Measurements from ENCODE around the gene RBFOX1. TPM values are rescaled to one million over a fixed set of nuclear protein-coding genes. Genes with fewer than 3 reads are reported as not detected.

RBFOX1 gene
- total RNA-seq, 2 experiments from 2014 or later = not detected

GRCh38 chr16:7691533-7691932 lies 358.9 kb downstream of the RBFOX1 start:
- Mint-ChIP-seq H3K27ac (no peak overlapping the region), H3K36me3 (ENCODE audit: low read depth) (no peaks in the 10 kb centered on the region), H3K9me3 (ENCODE audit: low read depth) (peaks cover 12% of the 10 kb centered on the region), H3K27me3 (no peaks in the 10 kb centered on the region), H3K4me3 (no peak overlapping the region), H3K4me1 (no peaks in the 10 kb centered on the region)
- ChIA-PET POLR2A (no interaction called here), CTCF (no interaction called here)
- no peak for ATAC-seq
- no peak for DNase-seq
- intact Hi-C loops (cut with DNase I, micrococcal nuclease) = no loop called here

GRCh38 chr16:7703672-7704071 lies 371.0 kb downstream of the RBFOX1 start:
- no peaks in the 10 kb centered on the region for H3K27me3 Mint-ChIP-seq
- no peak overlapping the region for H3K4me3 Mint-ChIP-seq
- no peak for ATAC-seq
- intact Hi-C loops (cut with DNase I, micrococcal nuclease) = no loop called here
- peaks cover 6% of the 10 kb centered on the region for H3K9me3 Mint-ChIP-seq (ENCODE audit: low read depth)
- ChIA-PET CTCF (no interaction called here), POLR2A (no interaction called here)
- no peaks in the 10 kb centered on the region for H3K36me3 Mint-ChIP-seq (ENCODE audit: low read depth)
- H3K27ac Mint-ChIP-seq = no peak overlapping the region
- DNase-seq = no peak
- no peaks in the 10 kb centered on the region for H3K4me1 Mint-ChIP-seq

GRCh38 chr16:7705885-7706284 lies 373.2 kb downstream of the RBFOX1 start:
- intact Hi-C loops (cut with DNase I, micrococcal nuclease) = no loop called here
- no peaks in the 10 kb centered on the region for H3K4me1 Mint-ChIP-seq
- CTCF ChIA-PET = no interaction called here
- POLR2A ChIA-PET = no interaction called here
- H3K9me3 Mint-ChIP-seq (ENCODE audit: low read depth) = peaks cover 1% of the 10 kb centered on the region
- DNase-seq (no peak), ATAC-seq (no peak)
- H3K4me3 Mint-ChIP-seq = no peak overlapping the region
- no peaks in the 10 kb centered on the region for H3K36me3 Mint-ChIP-seq (ENCODE audit: low read depth)
- H3K27me3 Mint-ChIP-seq = no peaks in the 10 kb centered on the region
- H3K27ac Mint-ChIP-seq = no peak overlapping the region

DNA sequence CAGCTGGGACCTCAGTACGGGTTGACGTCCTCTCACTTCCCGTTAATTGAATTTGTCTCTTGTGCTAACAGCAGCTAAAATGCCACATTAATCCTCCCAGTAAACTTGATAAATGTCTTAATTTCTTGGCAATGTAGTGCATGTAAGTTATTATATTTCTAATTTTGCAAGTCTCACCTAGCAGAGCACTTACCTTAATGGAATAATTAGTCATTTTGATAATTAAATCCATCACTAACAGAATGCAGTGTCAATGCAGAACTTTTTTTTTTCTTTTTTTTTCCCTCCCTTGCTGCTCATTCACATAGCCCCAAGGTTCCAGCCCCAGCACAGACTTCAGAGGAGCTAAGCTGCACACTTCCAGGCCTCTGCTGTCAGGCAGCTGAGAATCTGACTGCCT lies 376.5 kb downstream of the RBFOX1 start:
- POLR2A ChIA-PET = no interaction called here
- H3K4me3 Mint-ChIP-seq = no peak overlapping the region

GRCh38 chr16:7713244-7713643 lies 380.6 kb downstream of the RBFOX1 start:
- POLR2A ChIA-PET = no interaction called here
- ATAC-seq (no peak), DNase-seq (no peak)
- intact Hi-C loops (cut with DNase I, micrococcal nuclease) = no loop called here
- no peak overlapping the region for H3K4me3 Mint-ChIP-seq
- no peaks in the 10 kb centered on the region for H3K27me3 Mint-ChIP-seq
- CTCF ChIA-PET = no interaction called here
- H3K9me3 Mint-ChIP-seq (ENCODE audit: low read depth) = peaks cover 1% of the 10 kb centered on the region
- H3K36me3 Mint-ChIP-seq (ENCODE audit: low read depth) = no peaks in the 10 kb centered on the region
- no peaks in the 10 kb centered on the region for H3K4me1 Mint-ChIP-seq
- H3K27ac Mint-ChIP-seq = no peak overlapping the region

More for the DNA sequence above, 376.5 kb downstream of the RBFOX1 start:
- no peak overlapping the region for H3K27ac Mint-ChIP-seq
- H3K27me3 Mint-ChIP-seq = no peaks in the 10 kb centered on the region
- intact Hi-C loops (cut with DNase I, micrococcal nuclease) = no loop called here
- peaks cover 1% of the 10 kb centered on the region for H3K9me3 Mint-ChIP-seq (ENCODE audit: low read depth)
- ATAC-seq = no peak
- DNase-seq = no peak
- no peaks in the 10 kb centered on the region for H3K36me3 Mint-ChIP-seq (ENCODE audit: low read depth)
- CTCF ChIA-PET = interaction anchor here (0.8 kb wide), 1 partner anchor 368 kb away, joined by 5 read pairs; no protein-coding TSS in a partner anchor
- no peaks in the 10 kb centered on the region for H3K4me1 Mint-ChIP-seq

DNA sequence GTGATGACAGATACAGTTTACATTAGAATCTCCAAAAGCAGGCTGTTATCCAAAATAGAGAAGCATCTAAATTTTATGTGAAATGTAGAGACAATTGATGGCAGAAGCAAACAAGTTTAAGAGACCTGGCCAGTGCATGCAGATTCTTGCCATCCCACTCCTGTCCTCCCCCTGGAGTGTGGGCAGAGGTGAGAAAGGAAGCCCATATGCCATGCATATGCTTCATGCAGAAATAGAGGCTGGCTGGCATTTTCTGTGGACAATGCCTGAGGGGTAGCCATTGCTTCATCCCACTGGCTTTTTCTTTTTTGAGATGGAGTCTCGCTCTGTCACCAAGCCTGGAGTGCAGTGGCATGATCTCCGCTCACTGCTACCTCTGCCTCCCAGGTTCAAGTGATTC lies 382.1 kb downstream of the RBFOX1 start:
- intact Hi-C loops (cut with DNase I, micrococcal nuclease) = no loop called here
- Mint-ChIP-seq H3K27me3 (no peaks in the 10 kb centered on the region), H3K4me3 (no peak overlapping the region), H3K27ac (no peak overlapping the region), H3K36me3 (ENCODE audit: low read depth) (no peaks in the 10 kb centered on the region), H3K4me1 (no peaks in the 10 kb centered on the region), H3K9me3 (ENCODE audit: low read depth) (peaks cover 1% of the 10 kb centered on the region)
- no peak for DNase-seq
- ChIA-PET POLR2A (no interaction called here), CTCF (no interaction called here)
- ATAC-seq = no peak

DNA sequence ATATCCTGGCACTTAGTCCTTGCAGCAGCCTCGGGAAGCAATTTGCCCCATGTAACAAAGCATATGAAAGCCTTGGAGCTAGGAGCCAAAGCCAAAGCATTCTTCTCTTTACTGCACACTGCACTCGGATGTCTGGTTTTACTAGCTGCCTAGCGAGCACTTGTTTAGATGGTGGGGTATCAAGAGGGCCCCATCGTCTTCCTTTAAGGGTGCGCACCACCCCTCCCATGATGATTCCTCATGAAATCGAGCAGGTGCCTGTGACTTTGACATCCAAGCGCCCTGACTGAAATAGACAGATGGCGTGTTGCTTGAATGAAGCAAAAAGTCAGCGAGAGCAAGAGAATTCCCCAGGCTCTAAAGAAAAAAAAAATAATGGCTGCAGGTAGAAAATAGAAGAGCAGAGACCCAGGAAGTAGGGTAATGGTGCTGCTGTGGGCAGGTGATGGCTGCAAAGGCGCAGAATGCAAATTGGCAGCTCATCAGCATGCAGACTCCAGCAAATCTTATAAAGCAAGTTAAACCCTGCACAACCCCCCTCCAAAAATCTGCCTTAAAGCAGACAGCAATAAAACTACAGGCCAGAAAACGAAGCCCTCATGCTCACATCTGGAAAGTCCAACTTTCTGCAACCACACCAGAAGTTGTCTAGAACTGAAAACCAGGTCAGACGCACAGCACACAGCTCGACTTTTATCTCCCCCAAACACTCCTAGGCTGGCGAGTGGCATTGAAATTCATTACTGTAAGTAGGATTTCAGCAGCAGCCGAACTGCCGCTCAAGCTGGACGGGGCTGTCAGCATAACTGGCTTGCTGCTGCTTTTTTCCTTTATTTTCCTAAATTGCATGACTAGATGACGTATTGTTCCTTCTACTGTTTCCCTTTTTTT lies 384.3 kb downstream of the RBFOX1 start:
- H3K36me3 Mint-ChIP-seq (ENCODE audit: low read depth) = no peaks in the 10 kb centered on the region
- DNase-seq (no peak), ATAC-seq (no peak)
- intact Hi-C loops (cut with DNase I, micrococcal nuclease) = no loop called here
- no peak overlapping the region for H3K27ac Mint-ChIP-seq
- peaks cover 5% of the 10 kb centered on the region for H3K9me3 Mint-ChIP-seq (ENCODE audit: low read depth)
- H3K4me1 Mint-ChIP-seq = no peaks in the 10 kb centered on the region
- no peak overlapping the region for H3K4me3 Mint-ChIP-seq
- POLR2A ChIA-PET = no interaction called here
- CTCF ChIA-PET = interaction anchor here (0.9 to 1.1 kb wide), 2 partner anchors 402 to 442 kb away, joined by 3 to 4 read pairs; no protein-coding TSS in a partner anchor
- H3K27me3 Mint-ChIP-seq = no peaks in the 10 kb centered on the region

DNA sequence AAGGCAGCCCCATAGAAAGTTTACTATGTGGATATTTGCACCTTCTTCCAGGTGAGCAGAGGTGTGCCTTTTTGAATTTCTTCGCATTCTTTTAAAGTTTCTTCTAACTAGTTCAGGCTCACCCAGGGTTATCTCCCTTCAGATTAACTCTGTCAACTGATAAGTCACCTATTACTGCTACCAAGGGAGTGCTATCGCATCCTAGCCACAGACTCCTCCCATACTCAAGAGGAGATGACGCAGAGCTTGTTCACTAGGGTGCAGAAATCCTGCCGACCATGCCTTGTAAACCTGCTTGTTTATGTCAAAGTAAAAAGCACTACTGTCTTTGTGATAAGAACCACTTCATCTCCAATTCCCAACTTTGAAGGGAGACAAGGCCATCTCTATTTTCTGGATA lies 390.1 kb downstream of the RBFOX1 start:
- Mint-ChIP-seq H3K27me3 (no peaks in the 10 kb centered on the region), H3K27ac (no peak overlapping the region), H3K36me3 (ENCODE audit: low read depth) (no peaks in the 10 kb centered on the region), H3K9me3 (ENCODE audit: low read depth) (peaks cover 5% of the 10 kb centered on the region), H3K4me1 (no peaks in the 10 kb centered on the region), H3K4me3 (no peak overlapping the region)
- no peak for DNase-seq
- ChIA-PET POLR2A (no interaction called here), CTCF (interaction anchor here (0.6 kb wide), 1 partner anchor 1169 kb away, joined by 3 read pairs; no protein-coding TSS in a partner anchor)
- ATAC-seq = no peak
- intact Hi-C loops (cut with DNase I, micrococcal nuclease) = no loop called here

DNA sequence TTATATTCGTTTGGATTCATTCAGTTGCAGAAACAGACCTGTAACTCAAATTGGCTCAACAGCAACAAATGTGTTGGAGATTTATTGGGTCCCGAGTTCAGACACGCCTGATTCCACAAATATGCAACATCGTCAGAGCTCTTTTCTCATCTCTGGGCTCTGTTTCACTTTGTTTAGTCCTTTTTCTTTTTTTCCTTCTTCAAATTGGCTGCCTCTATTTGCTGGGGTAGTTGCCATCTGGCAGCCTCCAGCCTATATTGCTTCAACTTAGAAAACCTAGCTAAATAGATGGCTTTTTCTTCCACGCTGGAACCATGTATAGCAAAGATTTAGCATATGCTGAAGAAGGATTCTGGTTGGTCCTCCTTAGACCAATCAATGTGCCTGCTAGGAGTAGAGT lies 398.5 kb downstream of the RBFOX1 start:
- Mint-ChIP-seq H3K4me1 (no peaks in the 10 kb centered on the region), H3K27ac (no peak overlapping the region), H3K27me3 (no peaks in the 10 kb centered on the region), H3K36me3 (ENCODE audit: low read depth) (no peaks in the 10 kb centered on the region), H3K4me3 (no peak overlapping the region), H3K9me3 (ENCODE audit: low read depth) (peaks cover 6% of the 10 kb centered on the region)
- ATAC-seq = no peak
- ChIA-PET POLR2A (no interaction called here), CTCF (no interaction called here)
- no peak for DNase-seq
- intact Hi-C loops (cut with DNase I, micrococcal nuclease) = no loop called here

- Mint-ChIP-seq H3K27ac (no peak overlapping the region), H3K36me3 (ENCODE audit: low read depth) (no peaks in the 10 kb centered on the region), H3K27me3 (no peaks in the 10 kb centered on the region), H3K4me3 (no peak overlapping the region), H3K4me1 (no peaks in the 10 kb centered on the region), H3K9me3 (ENCODE audit: low read depth) (peaks cover 12% of the 10 kb centered on the region)
- no peak for DNase-seq
- ChIA-PET CTCF (no interaction called here), POLR2A (no interaction called here)
- no peak for ATAC-seq
- intact Hi-C loops (cut with DNase I, micrococcal nuclease) = no loop called here
Observed at GRCh38 chr16:7736138-7736665, 403.6 kb downstream of the RBFOX1 start.

DNA sequence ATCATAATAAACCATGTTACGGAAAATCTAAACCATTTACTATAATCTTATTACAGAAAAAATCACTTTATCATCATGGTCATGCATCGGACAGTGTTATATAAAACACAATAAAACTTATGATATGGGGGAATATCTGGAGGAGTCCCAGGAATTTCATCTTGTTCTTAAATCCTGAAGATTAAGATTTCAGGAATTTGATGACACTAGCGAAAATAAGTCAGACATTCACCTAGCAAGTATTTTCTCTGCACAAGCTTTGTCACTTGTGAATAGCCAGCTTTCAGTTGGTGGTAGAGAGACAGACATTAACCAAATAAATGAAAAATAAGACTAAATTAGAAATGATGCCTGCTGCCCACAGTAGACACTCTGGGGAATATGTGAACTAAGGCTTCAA lies 410.0 kb downstream of the RBFOX1 start:
- H3K9me3 Mint-ChIP-seq (ENCODE audit: low read depth) = peaks cover 17% of the 10 kb centered on the region
- H3K27ac Mint-ChIP-seq = no peak overlapping the region
- ATAC-seq (no peak), DNase-seq (no peak)
- no peak overlapping the region for H3K4me3 Mint-ChIP-seq
- H3K36me3 Mint-ChIP-seq (ENCODE audit: low read depth) = no peaks in the 10 kb centered on the region
- ChIA-PET POLR2A (no interaction called here), CTCF (no interaction called here)
- intact Hi-C loops (cut with DNase I, micrococcal nuclease) = no loop called here
- H3K27me3 Mint-ChIP-seq = no peaks in the 10 kb centered on the region
- no peaks in the 10 kb centered on the region for H3K4me1 Mint-ChIP-seq

DNA sequence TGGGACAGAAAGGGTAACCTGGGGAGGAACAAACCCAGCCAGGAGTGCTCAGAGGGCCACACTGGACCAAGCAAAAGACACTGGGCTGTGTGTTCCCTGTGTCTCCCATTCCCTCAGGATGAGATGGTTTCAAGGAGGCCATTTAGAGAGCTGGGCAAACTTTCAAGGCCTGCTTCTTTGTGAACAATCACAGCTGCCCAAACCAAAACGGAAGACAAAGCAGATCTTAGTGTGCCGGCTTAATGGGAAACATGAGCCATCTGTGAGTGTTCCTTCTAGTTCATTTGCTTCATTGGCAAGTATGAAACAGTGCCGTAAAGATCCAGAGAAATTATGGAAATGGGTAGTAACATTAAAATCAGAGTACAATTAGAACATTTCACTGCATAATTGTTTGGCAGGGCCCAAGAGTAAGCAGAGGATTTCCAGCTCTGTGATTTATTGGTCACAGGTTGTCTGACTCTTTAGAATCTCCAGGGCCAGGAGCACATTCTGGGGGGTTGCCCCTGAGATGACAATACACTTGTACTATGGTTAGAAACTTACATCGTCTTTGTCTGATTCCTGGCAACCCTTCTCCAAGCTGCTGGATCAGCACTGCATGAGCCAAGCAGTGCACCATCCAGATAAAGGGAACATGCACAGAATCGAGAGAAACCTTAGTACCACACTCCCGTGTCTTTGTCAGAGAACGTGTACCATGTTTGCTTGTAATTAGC lies 412.1 kb downstream of the RBFOX1 start:
- no peak overlapping the region for H3K4me3 Mint-ChIP-seq
- H3K27ac Mint-ChIP-seq = no peak overlapping the region
- no peaks in the 10 kb centered on the region for H3K27me3 Mint-ChIP-seq
- ChIA-PET CTCF (no interaction called here), POLR2A (no interaction called here)
- intact Hi-C loops (cut with DNase I, micrococcal nuclease) = no loop called here
- ATAC-seq = no peak
- H3K36me3 Mint-ChIP-seq (ENCODE audit: low read depth) = no peaks in the 10 kb centered on the region
- no peak for DNase-seq
- H3K9me3 Mint-ChIP-seq (ENCODE audit: low read depth) = peaks cover 10% of the 10 kb centered on the region
- H3K4me1 Mint-ChIP-seq = no peaks in the 10 kb centered on the region
